ENCODE measurements around the gene HTRA3.

The HTRA3 gene

GRCh38 chr4:8247047-8247930 lies 22.3 kb upstream of the HTRA3 start:
- DNase-seq (ENCODE audit: low spot score) = no peak

DNA sequence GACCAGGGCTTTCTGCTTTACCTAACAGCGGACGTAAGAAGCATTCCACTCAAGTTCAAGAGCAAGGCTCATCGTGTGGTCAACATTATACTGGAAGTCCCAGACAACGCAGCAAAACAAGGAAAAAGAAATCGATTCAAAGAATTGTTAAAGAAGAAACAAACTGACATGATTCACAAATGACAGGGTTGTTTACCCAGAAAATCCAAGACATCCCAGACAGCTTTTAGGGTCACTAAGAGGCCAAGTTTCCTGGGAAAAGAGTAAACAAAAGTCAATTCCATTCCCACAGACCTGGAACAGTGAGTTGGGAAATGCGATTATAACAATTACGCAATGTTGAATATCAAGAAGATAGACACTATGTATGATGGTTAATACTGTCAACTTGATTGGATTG lies 21.5 kb upstream of the HTRA3 start:
- no peak for DNase-seq (ENCODE audit: low spot score)

GRCh38 chr4:8250227-8250626 lies 19.3 kb upstream of the HTRA3 start:
- DNase-seq (ENCODE audit: low spot score) = no peak

DNA sequence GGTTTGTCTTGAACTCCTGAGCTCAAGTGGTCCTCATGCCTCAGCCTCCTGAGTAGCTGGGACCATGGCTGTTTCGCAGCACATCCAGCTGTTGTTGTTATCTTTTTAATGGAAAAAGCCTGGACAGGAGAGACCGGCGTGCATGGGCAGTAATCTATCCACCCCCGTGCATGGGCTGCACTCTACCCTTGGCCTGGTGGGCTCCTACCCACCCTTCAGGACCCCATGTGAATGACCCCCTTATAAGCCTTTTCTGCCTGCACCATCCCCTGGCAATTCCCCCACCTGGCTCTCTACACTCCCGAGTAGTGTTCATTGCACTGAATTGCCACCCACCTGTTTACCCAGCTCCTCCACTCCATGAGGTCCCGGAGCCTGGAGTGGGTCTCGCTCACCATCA lies 18.9 kb upstream of the HTRA3 start:
- DNase-seq (ENCODE audit: low spot score) = no peak

- no peak for DNase-seq (ENCODE audit: low spot score)
Observed at GRCh38 chr4:8251110-8251883, 18.3 kb upstream of the HTRA3 start.

DNA sequence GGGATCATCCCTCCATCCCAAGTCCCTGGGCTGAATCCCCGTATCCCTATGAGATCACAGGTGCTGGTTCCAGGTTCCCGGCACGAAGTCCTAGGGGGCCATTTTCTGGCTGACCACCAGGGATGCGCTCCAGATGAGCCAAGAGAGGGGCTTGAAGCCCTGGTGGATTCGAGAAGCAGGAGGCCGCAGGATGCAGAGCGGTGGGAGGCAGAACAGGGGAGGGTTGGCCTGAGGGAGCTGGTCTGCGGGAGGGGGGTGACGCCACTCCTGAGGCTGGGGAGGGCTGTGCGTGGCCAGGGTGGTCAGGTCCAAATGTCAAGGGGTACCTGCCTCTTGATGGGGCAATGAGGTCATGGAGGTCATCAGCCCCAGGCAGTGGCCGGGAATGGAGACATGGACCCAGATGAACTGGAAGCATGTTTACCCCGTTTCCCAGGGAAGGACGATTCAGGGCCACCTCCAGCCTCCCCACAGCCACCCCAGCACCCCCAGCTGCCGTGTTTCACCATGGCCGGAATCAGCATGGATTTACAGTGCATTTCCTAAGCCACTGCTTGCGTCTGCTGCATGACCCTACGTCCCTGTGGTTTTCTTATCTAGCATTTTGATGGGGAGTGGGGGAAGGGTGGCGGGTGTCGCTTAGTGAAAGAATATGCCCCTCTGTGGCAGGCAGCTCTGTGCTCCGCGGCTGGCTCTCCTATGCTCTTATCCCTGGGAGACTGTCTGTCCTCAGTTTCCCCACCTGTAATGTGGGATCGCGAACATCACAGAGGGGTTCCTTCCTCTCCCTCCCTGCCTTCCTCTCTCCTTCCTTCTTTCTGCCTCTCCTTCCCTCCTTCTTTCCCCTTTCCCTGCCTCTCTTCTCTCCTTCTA lies 17.0 kb upstream of the HTRA3 start:
- DNase-seq (ENCODE audit: low spot score) = no peak

DNA sequence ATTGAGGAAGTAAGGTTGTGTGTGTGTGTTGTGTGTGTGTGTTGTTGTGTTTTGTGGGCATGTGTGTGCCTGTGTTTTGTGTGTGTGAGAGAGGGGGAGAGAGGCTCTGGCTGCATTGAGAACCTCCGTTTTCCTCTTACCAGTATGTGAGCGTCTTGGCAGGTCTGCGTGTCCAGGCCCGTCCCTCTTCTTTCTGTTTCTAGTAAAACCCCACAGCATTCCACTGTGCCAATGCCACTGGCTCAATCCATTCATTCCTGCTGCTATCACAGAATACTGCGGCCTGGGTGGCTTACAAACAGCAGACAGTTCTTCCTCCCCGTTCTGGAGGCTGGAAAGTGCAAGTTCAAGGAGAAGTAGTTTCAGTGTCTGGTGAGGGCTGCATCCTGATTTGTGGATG lies 15.5 kb upstream of the HTRA3 start:
- DNase-seq (ENCODE audit: low spot score) = no peak

GRCh38 chr4:8255698-8256441 lies 13.7 kb upstream of the HTRA3 start:
- DNase-seq (ENCODE audit: low spot score) = no peak

DNA sequence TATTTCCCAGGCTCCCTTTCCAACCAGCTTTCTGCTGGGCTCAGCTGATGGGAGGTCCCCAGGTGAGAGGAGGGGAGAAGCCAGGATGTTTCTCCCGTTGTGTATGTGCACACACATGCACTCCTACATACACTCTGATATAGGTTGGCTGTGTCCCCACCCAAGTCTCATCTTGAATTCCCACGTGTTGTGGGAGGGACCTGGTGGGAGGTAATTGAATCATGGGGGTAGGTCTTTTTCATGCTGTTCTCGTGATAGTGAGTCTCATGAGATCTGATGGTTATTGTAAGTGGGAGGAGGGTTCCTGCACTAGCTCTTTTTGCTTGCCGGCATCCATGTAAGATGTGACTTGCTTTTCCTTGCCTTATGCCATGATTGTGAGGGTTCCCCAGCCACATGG lies 11.7 kb upstream of the HTRA3 start:
- no peak for DNase-seq (ENCODE audit: low spot score)

- DNase-seq (ENCODE audit: low spot score) = no peak
Observed at GRCh38 chr4:8258552-8259212, 10.9 kb upstream of the HTRA3 start.

- DNase-seq (ENCODE audit: low spot score) = no peak
Observed at GRCh38 chr4:8259743-8260430, 9.7 kb upstream of the HTRA3 start.

- no peak for DNase-seq (ENCODE audit: low spot score)
Observed at GRCh38 chr4:8260656-8261111, 8.9 kb upstream of the HTRA3 start.

- DNase-seq (ENCODE audit: low spot score) = no peak
Observed at GRCh38 chr4:8261851-8262535, 7.6 kb upstream of the HTRA3 start.

GRCh38 chr4:8262637-8263322 lies 6.8 kb upstream of the HTRA3 start:
- no peak for DNase-seq (ENCODE audit: low spot score)

DNA sequence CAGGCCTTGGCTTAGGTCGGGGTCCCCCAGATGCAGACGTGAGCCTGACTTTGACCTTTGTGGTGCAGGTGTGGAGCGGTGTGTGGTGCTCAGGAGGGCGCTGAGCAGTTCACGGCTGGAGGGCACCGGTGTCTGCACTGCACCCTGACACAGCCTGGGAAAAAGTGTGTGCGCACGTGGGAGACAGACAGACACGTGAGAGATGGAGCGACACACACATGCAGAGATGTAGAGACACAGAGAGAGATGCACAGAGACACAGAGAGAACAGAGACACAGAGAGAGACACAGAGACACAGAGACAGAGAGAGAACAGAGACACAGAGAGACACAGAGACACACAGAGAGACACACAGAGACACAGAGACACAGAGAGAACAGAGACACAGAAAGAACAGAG lies 6.2 kb upstream of the HTRA3 start:
- no peak for DNase-seq (ENCODE audit: low spot score)

DNA sequence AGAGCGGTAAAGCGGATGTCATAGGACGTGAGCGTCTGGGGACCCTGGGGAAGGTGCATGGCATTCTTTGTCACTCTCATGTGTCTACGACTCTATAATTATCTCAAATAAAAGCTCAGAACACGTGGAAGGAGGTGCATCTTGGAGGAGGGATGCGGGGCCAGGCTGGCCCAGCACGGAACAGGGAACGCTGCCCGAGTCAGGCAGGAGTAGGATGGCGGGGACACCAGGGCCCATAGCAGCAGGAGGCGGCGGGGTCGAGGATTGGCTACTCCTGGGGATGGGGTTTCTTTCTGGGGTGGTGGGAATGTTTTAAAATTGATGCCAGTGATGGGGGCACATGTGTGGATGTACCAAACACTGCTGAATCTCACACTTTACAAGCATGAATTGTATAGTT lies 5.4 kb upstream of the HTRA3 start:
- DNase-seq (ENCODE audit: low spot score) = no peak

- no peak for DNase-seq (ENCODE audit: low spot score)
Observed at GRCh38 chr4:8265171-8265929, 4.2 kb upstream of the HTRA3 start.

- DNase-seq (ENCODE audit: low spot score) = no peak
Observed at GRCh38 chr4:8266088-8266487, 3.5 kb upstream of the HTRA3 start.

Data from SW480 (cell line).